Measurements from ENCODE around the gene THRB.
A peak's percentile ranks its signal among the peaks of the same experiment; 100 is the strongest.

DNA sequence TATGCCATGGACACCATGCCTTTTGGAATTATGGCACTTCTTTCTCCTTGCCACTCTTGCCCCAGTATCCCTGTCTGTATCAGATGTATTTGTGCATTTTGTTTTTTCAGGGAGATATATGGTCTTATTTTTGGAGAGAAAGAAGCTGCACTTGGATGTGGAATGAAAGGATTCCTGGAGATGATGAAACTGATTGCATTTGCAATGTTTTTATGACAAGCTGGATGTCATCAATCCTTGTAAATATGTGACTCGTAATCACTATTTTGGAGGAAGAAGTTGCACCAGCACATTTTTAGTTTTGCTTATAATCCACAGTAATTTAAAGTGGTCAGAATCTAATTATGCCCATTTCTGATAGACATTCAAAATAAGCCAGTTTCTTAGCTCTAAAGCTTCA, 384.6 kb downstream of the THRB start:
- TF ChIP-seq, protein P1, sequence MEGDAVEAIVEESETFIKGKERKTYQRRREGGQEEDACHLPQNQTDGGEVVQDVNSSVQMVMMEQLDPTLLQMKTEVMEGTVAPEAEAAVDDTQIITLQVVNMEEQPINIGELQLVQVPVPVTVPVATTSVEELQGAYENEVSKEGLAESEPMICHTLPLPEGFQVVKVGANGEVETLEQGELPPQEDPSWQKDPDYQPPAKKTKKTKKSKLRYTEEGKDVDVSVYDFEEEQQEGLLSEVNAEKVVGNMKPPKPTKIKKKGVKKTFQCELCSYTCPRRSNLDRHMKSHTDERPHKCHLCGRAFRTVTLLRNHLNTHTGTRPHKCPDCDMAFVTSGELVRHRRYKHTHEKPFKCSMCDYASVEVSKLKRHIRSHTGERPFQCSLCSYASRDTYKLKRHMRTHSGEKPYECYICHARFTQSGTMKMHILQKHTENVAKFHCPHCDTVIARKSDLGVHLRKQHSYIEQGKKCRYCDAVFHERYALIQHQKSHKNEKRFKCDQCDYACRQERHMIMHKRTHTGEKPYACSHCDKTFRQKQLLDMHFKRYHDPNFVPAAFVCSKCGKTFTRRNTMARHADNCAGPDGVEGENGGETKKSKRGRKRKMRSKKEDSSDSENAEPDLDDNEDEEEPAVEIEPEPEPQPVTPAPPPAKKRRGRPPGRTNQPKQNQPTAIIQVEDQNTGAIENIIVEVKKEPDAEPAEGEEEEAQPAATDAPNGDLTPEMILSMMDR (IDR thresholded peaks at IDR 0.05): no peak
- TF ChIP-seq POLR2A (IDR thresholded peaks at IDR 0.05) (no peak), POLR2AphosphoS5 (IDR thresholded peaks at IDR 0.05) (peak in 1 of 3 donors; percentile 29)
